Loucy (cell line): Measurements from ENCODE around the gene CLIC6.
A peak's percentile ranks its signal among the peaks of the same experiment; 100 is the strongest.

Experiments
- H2AFZ ChIP-seq: fragments of 200-600 bp; sonication (generic); 2 replicates; pipeline ENCODE4 v1.6.0; 2016; ENCODE audit warnings: antibody characterized with exemption, mild to moderate bottlenecking, low read length, moderate library complexity
- H3F3A ChIP-seq: fragments of 200-600 bp; 2 replicates; pipeline ENCODE4 v1.6.0; 2016; ENCODE audit warnings: antibody characterized with exemption, low read depth, mild to moderate bottlenecking
- H3K27me3 ChIP-seq: fragments of 200-600 bp; sonication (generic); 2 replicates; pipeline ENCODE4 v1.6.1; 2014; ENCODE audit warnings: low read length, mild to moderate bottlenecking; ENCODE audit not compliant: insufficient read depth, poor library complexity, severe bottlenecking
- H3K36me3 ChIP-seq: fragments of 200-600 bp; sonication (generic); 2 replicates; pipeline ENCODE4 v1.6.1; 2016; ENCODE audit warnings: low read length; ENCODE audit not compliant: insufficient read depth
- H3K4me1 ChIP-seq: fragments of 200-600 bp; sonication (generic); 2 replicates; pipeline ENCODE4 v1.5.1; 2014; ENCODE audit warnings: low read length, mild to moderate bottlenecking; ENCODE audit not compliant: insufficient read depth, poor library complexity, severe bottlenecking
- H3K4me2 ChIP-seq: fragments of 200-600 bp; sonication (generic); 2 replicates; pipeline ENCODE4 v1.6.0; 2014; ENCODE audit warnings: antibody characterized with exemption, low read length, low read depth, mild to moderate bottlenecking; ENCODE audit not compliant: poor library complexity, severe bottlenecking
- H3K4me3 ChIP-seq: fragments of 200-600 bp; sonication (generic); 2 replicates; pipeline ENCODE4 v1.5.1; 2014; ENCODE audit warnings: low read length, mild to moderate bottlenecking, mixed read lengths; ENCODE audit not compliant: poor library complexity, severe bottlenecking
- H3K79me2 ChIP-seq: fragments of 200-600 bp; sonication (generic); 2 replicates; pipeline ENCODE4 v1.6.1; 2014; ENCODE audit warnings: low read length; ENCODE audit not compliant: insufficient read depth
- H3K9ac ChIP-seq: fragments of 200-600 bp; sonication (generic); 2 replicates; pipeline ENCODE4 v1.6.0; 2014; ENCODE audit warnings: mild to moderate bottlenecking, low read depth, low read length, moderate library complexity; ENCODE audit not compliant: poor library complexity, severe bottlenecking
- H3K9me2 ChIP-seq: fragments of 200-600 bp; sonication (generic); replicated peaks from 2 replicates; pipeline ENCODE4 v1.6.1; 2016; ENCODE audit warnings: low read depth, low read length, mixed read lengths
- H3K9me3 ChIP-seq: fragments of 200-600 bp; sonication (generic); 2 replicates; pipeline ENCODE4 v1.6.1; 2014; ENCODE audit warnings: mild to moderate bottlenecking, antibody characterized with exemption, low read length, low read depth; ENCODE audit not compliant: insufficient read depth
- H4K20me1 ChIP-seq: fragments of 200-600 bp; sonication (generic); 2 replicates; pipeline ENCODE4 v1.6.0; 2014; ENCODE audit warnings: antibody characterized with exemption, low read length, mild to moderate bottlenecking; ENCODE audit not compliant: insufficient read depth, poor library complexity, severe bottlenecking
- EZH2phosphoT487 ChIP-seq: fragments of 200-600 bp; IDR thresholded peaks from 2 replicates; pipeline ENCODE4 v1.6.1; 2018; ENCODE audit warnings: antibody characterized with exemption, mild to moderate bottlenecking, moderate library complexity, borderline replicate concordance
- TF ChIP-seq, protein P1 (sequence below): fragments of 200-600 bp; sonication (generic); conservative IDR thresholded peaks from 2 replicates; pipeline ENCODE4 v1.5.1; 2014; ENCODE audit warnings: mild to moderate bottlenecking, antibody characterized with exemption, low read length

The CLIC6 gene

DNA sequence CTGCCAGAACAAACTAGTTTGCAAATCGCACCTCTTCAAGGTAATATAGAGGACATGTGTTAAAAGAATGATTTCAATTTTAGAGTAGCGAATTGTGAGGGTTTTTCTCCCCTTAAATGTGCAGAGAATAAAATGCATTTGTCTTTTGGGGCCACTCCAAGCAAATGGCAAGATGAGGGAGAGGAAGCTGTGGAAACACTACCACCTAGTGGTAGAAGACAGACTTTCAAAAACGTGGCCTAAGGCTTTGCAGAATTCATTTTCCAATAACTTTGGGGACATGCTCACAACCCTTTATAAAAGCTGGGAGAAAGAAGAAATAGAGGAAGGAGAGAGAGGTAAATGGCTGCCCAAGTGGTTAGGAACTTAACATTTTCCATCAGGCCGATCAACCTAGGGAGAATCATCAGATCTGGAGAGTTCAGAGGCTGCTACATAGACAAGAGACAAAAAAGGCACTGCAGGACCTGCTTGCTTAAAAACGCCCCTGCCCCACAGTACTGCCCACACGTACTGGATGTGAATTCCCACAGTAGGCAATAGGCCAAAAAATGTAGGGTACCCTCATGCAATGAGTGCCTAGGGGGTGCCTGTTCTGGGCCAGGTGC lies 38.2 kb upstream of the CLIC6 start:
- H3K4me3 ChIP-seq = no peak overlapping the region

DNA sequence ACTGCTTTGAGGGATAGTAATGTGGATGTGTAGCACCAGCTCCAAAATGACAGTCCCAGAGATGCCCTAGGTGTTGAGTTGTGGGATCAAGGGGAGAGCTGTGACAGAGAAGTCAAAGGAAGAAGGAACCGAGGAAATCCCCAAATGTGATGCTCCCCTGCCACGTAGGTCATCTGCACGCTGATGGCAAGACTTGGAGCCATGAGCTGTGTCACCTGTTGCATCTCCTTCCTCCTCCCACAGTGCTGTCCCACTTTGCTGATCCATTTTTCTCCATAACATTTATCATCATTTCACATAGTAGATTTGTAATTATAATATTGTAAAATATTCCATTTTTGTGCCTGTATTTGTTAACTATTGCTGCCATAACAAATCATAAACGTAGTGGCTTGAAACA lies 36.3 kb upstream of the CLIC6 start:
- no peaks in the 10 kb centered on the region for H3K9me3 ChIP-seq
- H3F3A ChIP-seq = no peaks in the 10 kb centered on the region
- H3K9me2 ChIP-seq = no peaks in the 10 kb centered on the region
- H3K4me2 ChIP-seq = no peak overlapping the region
- H3K4me1 ChIP-seq = no peaks in the 10 kb centered on the region
- no peaks in the 10 kb centered on the region for H3K27me3 ChIP-seq
- no peaks in the 10 kb centered on the region for H4K20me1 ChIP-seq
- TF ChIP-seq, protein P1, sequence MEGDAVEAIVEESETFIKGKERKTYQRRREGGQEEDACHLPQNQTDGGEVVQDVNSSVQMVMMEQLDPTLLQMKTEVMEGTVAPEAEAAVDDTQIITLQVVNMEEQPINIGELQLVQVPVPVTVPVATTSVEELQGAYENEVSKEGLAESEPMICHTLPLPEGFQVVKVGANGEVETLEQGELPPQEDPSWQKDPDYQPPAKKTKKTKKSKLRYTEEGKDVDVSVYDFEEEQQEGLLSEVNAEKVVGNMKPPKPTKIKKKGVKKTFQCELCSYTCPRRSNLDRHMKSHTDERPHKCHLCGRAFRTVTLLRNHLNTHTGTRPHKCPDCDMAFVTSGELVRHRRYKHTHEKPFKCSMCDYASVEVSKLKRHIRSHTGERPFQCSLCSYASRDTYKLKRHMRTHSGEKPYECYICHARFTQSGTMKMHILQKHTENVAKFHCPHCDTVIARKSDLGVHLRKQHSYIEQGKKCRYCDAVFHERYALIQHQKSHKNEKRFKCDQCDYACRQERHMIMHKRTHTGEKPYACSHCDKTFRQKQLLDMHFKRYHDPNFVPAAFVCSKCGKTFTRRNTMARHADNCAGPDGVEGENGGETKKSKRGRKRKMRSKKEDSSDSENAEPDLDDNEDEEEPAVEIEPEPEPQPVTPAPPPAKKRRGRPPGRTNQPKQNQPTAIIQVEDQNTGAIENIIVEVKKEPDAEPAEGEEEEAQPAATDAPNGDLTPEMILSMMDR = no peak
- no peak for TF ChIP-seq EZH2phosphoT487
- H3K36me3 ChIP-seq = no peaks in the 10 kb centered on the region
- H3K4me3 ChIP-seq = no peak overlapping the region
- no peak overlapping the region for H3K9ac ChIP-seq
- H2AFZ ChIP-seq = no peak overlapping the region
- no peaks in the 10 kb centered on the region for H3K79me2 ChIP-seq

More for the DNA sequence above, 38.2 kb upstream of the CLIC6 start:
- Histone ChIP-seq H3K79me2 (no peaks in the 10 kb centered on the region), H3K9ac (no peak overlapping the region), H3K27me3 (no peaks in the 10 kb centered on the region), H3K4me1 (no peaks in the 10 kb centered on the region), H3K9me3 (no peaks in the 10 kb centered on the region), H3K9me2 (no peaks in the 10 kb centered on the region), H4K20me1 (no peaks in the 10 kb centered on the region), H2AFZ (peak overlapping the region; percentile 53), H3K36me3 (no peaks in the 10 kb centered on the region), H3F3A (no peaks in the 10 kb centered on the region), H3K4me2 (no peak overlapping the region)
- no peak for TF ChIP-seq EZH2phosphoT487
- TF ChIP-seq, protein P1 = peak; percentile 87

DNA sequence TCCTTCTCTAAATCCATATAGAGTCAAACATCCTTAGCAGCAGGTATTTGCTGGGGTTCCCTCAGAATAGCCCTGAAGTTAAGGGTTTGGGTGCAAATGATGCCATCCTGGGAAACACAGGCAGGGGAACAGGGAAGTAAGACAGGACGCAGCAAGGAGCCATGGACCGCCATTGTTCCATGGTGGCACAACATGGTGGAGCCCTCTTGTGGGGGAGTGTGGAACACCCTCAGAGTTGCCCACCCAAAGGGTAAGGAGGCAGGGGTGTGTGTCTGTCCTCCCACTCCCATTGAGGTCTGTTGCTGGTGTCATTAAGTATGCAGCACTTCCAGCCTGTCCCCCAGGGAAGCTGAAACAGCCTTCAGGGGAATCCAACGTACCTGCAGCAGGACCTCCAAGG lies 33.5 kb upstream of the CLIC6 start:
- H3K9ac ChIP-seq = no peak overlapping the region
- no peaks in the 10 kb centered on the region for H3F3A ChIP-seq
- no peak for TF ChIP-seq EZH2phosphoT487
- TF ChIP-seq, protein P1 = peak; percentile 72
- H3K4me3 ChIP-seq = no peak overlapping the region
- H3K9me2 ChIP-seq = no peaks in the 10 kb centered on the region
- no peaks in the 10 kb centered on the region for H3K36me3 ChIP-seq
- no peaks in the 10 kb centered on the region for H3K79me2 ChIP-seq
- H3K4me2 ChIP-seq = no peak overlapping the region
- no peaks in the 10 kb centered on the region for H3K9me3 ChIP-seq
- no peaks in the 10 kb centered on the region for H3K27me3 ChIP-seq
- H4K20me1 ChIP-seq = no peaks in the 10 kb centered on the region
- peaks cover 11% of the 10 kb centered on the region for H3K4me1 ChIP-seq
- H2AFZ ChIP-seq = no peak overlapping the region
